Natural killer cell (primary cell): Measurements from ENCODE around the gene SH2D2A. TPM values are rescaled to one million over a fixed set of nuclear protein-coding genes. Genes with fewer than 3 reads are reported as not detected.

ENCODE experiments used
- ATAC-seq, 3 donors: fragments of 150-1000 bp in 2 of 3; fragments of 200-7000 bp in 1 of 3; cut with Tn5 transposase; 1 replicate in 1 of 3; 2 replicates in 2 of 3; pipeline ENCODE4 v1.10.0; 2021; ENCODE audit warnings: mild to moderate bottlenecking in 2 of 3, moderate library complexity in 2 of 3
- DNase-seq, 2 donors: peaks; one replicate each; pipeline versions ENCODE4 v3.0.0 to v3.0.0-alpha.2; 2013 to 2021; ENCODE audit warnings: mixed read lengths in 1 of 2
- H3K27ac ChIP-seq: one replicate; pipeline ENCODE4 v1.5.1; 2013; ENCODE audit warnings: mild to moderate bottlenecking, low read length
- H3K27me3 ChIP-seq: one replicate; pipeline ENCODE4 v1.6.1; 2013; ENCODE audit warnings: low read length; ENCODE audit not compliant: control insufficient read depth, insufficient read depth
- H3K36me3 ChIP-seq: one replicate; pipeline ENCODE4 v1.6.1; 2013; ENCODE audit warnings: low read length; ENCODE audit not compliant: control insufficient read depth, insufficient read depth
- H3K4me1 ChIP-seq: one replicate; pipeline ENCODE4 v1.6.1; 2013; ENCODE audit warnings: low read length; ENCODE audit not compliant: control insufficient read depth, insufficient read depth
- H3K4me3 ChIP-seq: one replicate; pipeline ENCODE4 v1.5.1; 2013; ENCODE audit warnings: low read length
- H3K9me3 ChIP-seq: one replicate; pipeline ENCODE4 v1.6.1; 2013; ENCODE audit warnings: low read length; ENCODE audit not compliant: control insufficient read depth, insufficient read depth
- H3K27ac Mint-ChIP-seq, 2 donors: one replicate each; pipeline ENCODE4 v1.8.0; 2022; ENCODE audit warnings: mild to moderate bottlenecking in 2 of 2, mixed read lengths in 2 of 2, moderate library complexity in 1 of 2
- H3K27me3 Mint-ChIP-seq, 2 donors: one replicate each; pipeline ENCODE4 v1.8.0; 2022; ENCODE audit warnings: low read depth in 2 of 2, mixed read lengths in 2 of 2
- H3K36me3 Mint-ChIP-seq: one replicate; pipeline ENCODE4 v1.8.0; 2022; ENCODE audit warnings: mixed read lengths
- H3K4me1 Mint-ChIP-seq, 2 donors: one replicate each; pipeline ENCODE4 v1.8.0; 2022; ENCODE audit warnings: mixed read lengths in 2 of 2
- H3K4me3 Mint-ChIP-seq: one replicate; pipeline ENCODE4 v1.8.0; 2022; ENCODE audit warnings: mild to moderate bottlenecking, moderate library complexity, mixed read lengths
- H3K9me3 Mint-ChIP-seq, 2 donors: one replicate each; pipeline ENCODE4 v1.8.0; 2022; ENCODE audit warnings: mixed read lengths in 2 of 2
- WGBS: methylation state at CpG from one replicate; pipeline ENCODE4 v1.1.7; 2013; ENCODE audit warnings: missing lambda C conversion rate; ENCODE audit not compliant: insufficient coverage; 5-methylcytosine and 5-hydroxymethylcytosine counted together
- intact Hi-C: fragments of 100-400 bp; cut with micrococcal nuclease; formaldehyde crosslinking; loops from one replicate; pipeline ENCODE4 v1.14.2; 2022
- total RNA-seq, 4 donors: library from RNA; stranded (reverse); fragments of 120-200 nt in 1 of 4; gene quantifications; one replicate each; pipeline versions ENCODE4 v1.2.3 to v1.2.4, GENCODE V29; 2013 to 2022
- TF ChIP-seq, protein P1 (sequence below): fragments of 200-600 bp; IDR thresholded peaks from one replicate; pipeline ENCODE4 v1.8.0; 2022; ENCODE audit warnings: antibody characterized with exemption

The SH2D2A gene
- total RNA-seq, 3 donors from 2014 or later (not counting 1 experiment from before 2014, with no cell fraction given), result 155 to 324 (median 312) TPM

- H3K27me3 Mint-ChIP-seq, result no peaks in the 10 kb centered on the region
- Histone ChIP-seq H3K4me3 (no peak overlapping the region), H3K9me3 (no peaks in the 10 kb centered on the region), H3K36me3 (peaks cover 39% of the 10 kb centered on the region), H3K4me1 (peaks cover 33% of the 10 kb centered on the region), H3K27me3 (no peaks in the 10 kb centered on the region), H3K27ac (no peak overlapping the region)
- no peak overlapping the region for H3K4me3 Mint-ChIP-seq
- peaks cover 49 to 64% of the 10 kb centered on the region in 2 donors for H3K4me1 Mint-ChIP-seq
- no peaks in the 10 kb centered on the region for H3K9me3 Mint-ChIP-seq
- ATAC-seq (peak in 1 of 3 donors; percentile 3), DNase-seq (no peak)
- H3K27ac Mint-ChIP-seq, result peak overlapping the region; percentile 68 to 94
- intact Hi-C loops, result no loop called here
- no peaks in the 10 kb centered on the region for H3K36me3 Mint-ChIP-seq
- TF ChIP-seq, protein P1, sequence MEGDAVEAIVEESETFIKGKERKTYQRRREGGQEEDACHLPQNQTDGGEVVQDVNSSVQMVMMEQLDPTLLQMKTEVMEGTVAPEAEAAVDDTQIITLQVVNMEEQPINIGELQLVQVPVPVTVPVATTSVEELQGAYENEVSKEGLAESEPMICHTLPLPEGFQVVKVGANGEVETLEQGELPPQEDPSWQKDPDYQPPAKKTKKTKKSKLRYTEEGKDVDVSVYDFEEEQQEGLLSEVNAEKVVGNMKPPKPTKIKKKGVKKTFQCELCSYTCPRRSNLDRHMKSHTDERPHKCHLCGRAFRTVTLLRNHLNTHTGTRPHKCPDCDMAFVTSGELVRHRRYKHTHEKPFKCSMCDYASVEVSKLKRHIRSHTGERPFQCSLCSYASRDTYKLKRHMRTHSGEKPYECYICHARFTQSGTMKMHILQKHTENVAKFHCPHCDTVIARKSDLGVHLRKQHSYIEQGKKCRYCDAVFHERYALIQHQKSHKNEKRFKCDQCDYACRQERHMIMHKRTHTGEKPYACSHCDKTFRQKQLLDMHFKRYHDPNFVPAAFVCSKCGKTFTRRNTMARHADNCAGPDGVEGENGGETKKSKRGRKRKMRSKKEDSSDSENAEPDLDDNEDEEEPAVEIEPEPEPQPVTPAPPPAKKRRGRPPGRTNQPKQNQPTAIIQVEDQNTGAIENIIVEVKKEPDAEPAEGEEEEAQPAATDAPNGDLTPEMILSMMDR, result no peak
- WGBS, result 91% methylated on average over 13 of the region's 13 CpGs
These were observed 13.4 kb downstream of the SH2D2A start for GRCh38 chr1:156803086-156803851.

DNA sequence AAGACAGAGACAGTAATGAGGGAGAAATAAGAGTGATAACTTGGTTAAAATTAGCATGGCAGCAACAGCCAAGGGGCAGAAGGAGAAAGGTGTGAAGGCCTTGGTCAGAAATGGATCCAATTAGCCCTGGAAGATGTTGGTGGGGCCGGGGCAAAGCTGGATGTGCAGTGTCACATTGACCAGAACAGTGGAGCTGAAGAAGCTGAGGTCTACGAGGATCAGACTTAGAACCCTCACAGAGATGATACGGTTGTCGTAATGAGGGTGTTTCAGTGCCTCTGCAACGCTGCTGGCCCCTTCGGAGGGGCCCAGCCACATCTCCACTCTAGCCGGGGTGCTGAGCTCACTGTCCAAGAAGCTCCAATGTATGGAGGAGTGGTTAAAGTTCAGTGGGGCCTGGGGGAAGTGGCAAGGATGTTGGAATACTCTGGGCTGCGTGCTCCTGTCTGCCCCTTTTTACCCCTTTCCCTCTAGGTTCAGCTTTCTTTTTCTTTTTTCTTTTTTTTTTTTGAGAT lies 14.2 kb downstream of the SH2D2A start:
- Mint-ChIP-seq H3K4me3 (no peak overlapping the region), H3K27ac (peak overlapping the region; percentile 68 to 94), H3K9me3 (no peaks in the 10 kb centered on the region), H3K36me3 (peaks cover 2% of the 10 kb centered on the region), H3K27me3 (no peaks in the 10 kb centered on the region), H3K4me1 (peaks cover 41 to 56% of the 10 kb centered on the region in 2 donors)
- H3K27me3 ChIP-seq, result no peaks in the 10 kb centered on the region
- ATAC-seq (no peak), DNase-seq (no peak)
- WGBS, result 93% methylated on average over 7 of the region's 8 CpGs
- intact Hi-C loops, result no loop called here
- no peaks in the 10 kb centered on the region for H3K9me3 ChIP-seq
- no peak overlapping the region for H3K4me3 ChIP-seq
- H3K27ac ChIP-seq, result no peak overlapping the region
- TF ChIP-seq, protein P1, result no peak
- peaks cover 25% of the 10 kb centered on the region for H3K4me1 ChIP-seq
- peaks cover 43% of the 10 kb centered on the region for H3K36me3 ChIP-seq

GRCh38 chr1:156801409-156802121 lies 15.1 kb downstream of the SH2D2A start:
- TF ChIP-seq, protein P1, result no peak
- no peak overlapping the region for H3K4me3 Mint-ChIP-seq

More at GRCh38 chr1:156801409-156802121, 15.1 kb downstream of the SH2D2A start:
- peak in 1 of 2 donors; percentile 44 for DNase-seq
- Histone ChIP-seq H3K27me3 (no peaks in the 10 kb centered on the region), H3K9me3 (no peaks in the 10 kb centered on the region), H3K4me1 (peaks cover 22% of the 10 kb centered on the region), H3K4me3 (no peak overlapping the region), H3K36me3 (peaks cover 48% of the 10 kb centered on the region), H3K27ac (peak overlapping the region; percentile 24)
- H3K27me3 Mint-ChIP-seq, result no peaks in the 10 kb centered on the region
- 47% methylated on average over 4 of the region's 7 CpGs for WGBS
- ATAC-seq, result peak in 1 of 3 donors; percentile 6
- H3K4me1 Mint-ChIP-seq, result peaks cover 33 to 47% of the 10 kb centered on the region in 2 donors
- peaks cover 7% of the 10 kb centered on the region for H3K36me3 Mint-ChIP-seq
- peak overlapping the region; percentile 68 to 94 for H3K27ac Mint-ChIP-seq
- intact Hi-C loops, result no loop called here
- H3K9me3 Mint-ChIP-seq, result no peaks in the 10 kb centered on the region
